ENCODE results near the gene CRISPLD2.

Gene CRISPLD2

GRCh38 chr16:84940670-84941551, 121.1 kb downstream of the CRISPLD2 start:
- Mint-ChIP-seq H3K27me3 (peaks cover 20% of the 10 kb centered on the region), H3K9me3 (no peaks in the 10 kb centered on the region), H3K36me3 (no peaks in the 10 kb centered on the region), H3K27ac (no peak overlapping the region), H3K4me3 (no peak overlapping the region), H3K4me1 (no peaks in the 10 kb centered on the region)
- no peak for DNase-seq
- CTCF ChIA-PET = interaction anchor here (2.3 kb wide), 1 partner anchor 11 kb away, joined by 7 read pairs; no protein-coding TSS in a partner anchor

- DNase-seq = no peak
- no peaks in the 10 kb centered on the region for H3K9me3 Mint-ChIP-seq
- H3K27ac Mint-ChIP-seq = no peak overlapping the region
- H3K36me3 Mint-ChIP-seq = no peaks in the 10 kb centered on the region
- CTCF ChIA-PET = interaction anchor here (2.3 kb wide), 1 partner anchor 10 kb away, joined by 7 read pairs; no protein-coding TSS in a partner anchor
- H3K27me3 Mint-ChIP-seq = peaks cover 15% of the 10 kb centered on the region
- no peaks in the 10 kb centered on the region for H3K4me1 Mint-ChIP-seq
- no peak overlapping the region for H3K4me3 Mint-ChIP-seq
Measured at GRCh38 chr16:84941921-84942320, 122.1 kb downstream of the CRISPLD2 start.

- DNase-seq = no peak
- CTCF ChIA-PET = interaction anchor here (2.3 kb wide), 1 partner anchor 10 kb away, joined by 7 read pairs; no protein-coding TSS in a partner anchor
- Mint-ChIP-seq H3K4me3 (no peak overlapping the region), H3K27ac (no peak overlapping the region), H3K36me3 (no peaks in the 10 kb centered on the region), H3K4me1 (no peaks in the 10 kb centered on the region), H3K9me3 (no peaks in the 10 kb centered on the region), H3K27me3 (peaks cover 18% of the 10 kb centered on the region)
Measured at GRCh38 chr16:84942786-84943185, 123.0 kb downstream of the CRISPLD2 start.

- Mint-ChIP-seq H3K36me3 (no peaks in the 10 kb centered on the region), H3K4me1 (no peaks in the 10 kb centered on the region), H3K9me3 (no peaks in the 10 kb centered on the region), H3K4me3 (no peak overlapping the region), H3K27me3 (peaks cover 18% of the 10 kb centered on the region), H3K27ac (no peak overlapping the region)
- DNase-seq = no peak
- CTCF ChIA-PET = no interaction called here
Measured at GRCh38 chr16:84943620-84944019, 123.8 kb downstream of the CRISPLD2 start.

GRCh38 chr16:84947022-84947421, 127.2 kb downstream of the CRISPLD2 start:
- no peak overlapping the region for H3K4me3 Mint-ChIP-seq
- DNase-seq = no peak
- CTCF ChIA-PET = no interaction called here
- H3K9me3 Mint-ChIP-seq = no peaks in the 10 kb centered on the region
- H3K27ac Mint-ChIP-seq = no peak overlapping the region
- no peaks in the 10 kb centered on the region for H3K4me1 Mint-ChIP-seq
- peaks cover 34% of the 10 kb centered on the region for H3K27me3 Mint-ChIP-seq
- H3K36me3 Mint-ChIP-seq = no peaks in the 10 kb centered on the region

- CTCF ChIA-PET = no interaction called here
- H3K27ac Mint-ChIP-seq = no peak overlapping the region
Measured at GRCh38 chr16:84947996-84948850, 128.4 kb downstream of the CRISPLD2 start.

GRCh38 chr16:84948851-84949610, 129.2 kb downstream of the CRISPLD2 start:
- DNase-seq = no peak
- no peak overlapping the region for H3K27ac Mint-ChIP-seq
- no peaks in the 10 kb centered on the region for H3K4me1 Mint-ChIP-seq
- no peak overlapping the region for H3K4me3 Mint-ChIP-seq
- CTCF ChIA-PET = interaction anchor here (1.0 to 7.1 kb wide), 2 partner anchors 27 to 193 kb away, joined by 3 to 173 read pairs; no protein-coding TSS in a partner anchor
- H3K27me3 Mint-ChIP-seq = peaks cover 35% of the 10 kb centered on the region
- H3K36me3 Mint-ChIP-seq = no peaks in the 10 kb centered on the region
- H3K9me3 Mint-ChIP-seq = no peaks in the 10 kb centered on the region

More at GRCh38 chr16:84947996-84948850, 128.4 kb downstream of the CRISPLD2 start:
- H3K4me3 Mint-ChIP-seq = no peak overlapping the region
- H3K36me3 Mint-ChIP-seq = no peaks in the 10 kb centered on the region
- H3K27me3 Mint-ChIP-seq = peaks cover 31% of the 10 kb centered on the region
- no peaks in the 10 kb centered on the region for H3K9me3 Mint-ChIP-seq
- no peak for DNase-seq
- no peaks in the 10 kb centered on the region for H3K4me1 Mint-ChIP-seq

- CTCF ChIA-PET = interaction anchor here (1.0 to 7.1 kb wide), 4 partner anchors 20 to 278 kb away, joined by 3 to 173 read pairs (median 16); no protein-coding TSS in a partner anchor
- H3K27ac Mint-ChIP-seq = no peak overlapping the region
Measured at GRCh38 chr16:84949772-84950436, 130.1 kb downstream of the CRISPLD2 start.

GRCh38 chr16:84950906-84951305, 131.1 kb downstream of the CRISPLD2 start:
- Mint-ChIP-seq H3K36me3 (no peaks in the 10 kb centered on the region), H3K27me3 (peaks cover 38% of the 10 kb centered on the region), H3K9me3 (no peaks in the 10 kb centered on the region), H3K4me3 (no peak overlapping the region), H3K4me1 (no peaks in the 10 kb centered on the region), H3K27ac (no peak overlapping the region)
- peak; percentile 49 for DNase-seq
- CTCF ChIA-PET = interaction anchor here (0.9 to 7.1 kb wide), 6 partner anchors 12 to 279 kb away, joined by 3 to 173 read pairs (median 4); no protein-coding TSS in a partner anchor

More at GRCh38 chr16:84949772-84950436, 130.1 kb downstream of the CRISPLD2 start:
- DNase-seq = no peak
- no peak overlapping the region for H3K4me3 Mint-ChIP-seq
- H3K4me1 Mint-ChIP-seq = no peaks in the 10 kb centered on the region
- H3K27me3 Mint-ChIP-seq = peaks cover 39% of the 10 kb centered on the region
- no peaks in the 10 kb centered on the region for H3K36me3 Mint-ChIP-seq
- no peaks in the 10 kb centered on the region for H3K9me3 Mint-ChIP-seq

GRCh38 chr16:84952335-84953189, 132.8 kb downstream of the CRISPLD2 start:
- DNase-seq = peak; percentile 79

GRCh38 chr16:84953190-84953746, 133.5 kb downstream of the CRISPLD2 start:
- Mint-ChIP-seq H3K27ac (no peak overlapping the region), H3K9me3 (no peaks in the 10 kb centered on the region), H3K27me3 (peaks cover 40% of the 10 kb centered on the region), H3K4me3 (no peak overlapping the region), H3K36me3 (no peaks in the 10 kb centered on the region), H3K4me1 (no peaks in the 10 kb centered on the region)
- DNase-seq = no peak
- CTCF ChIA-PET = interaction anchor here (0.8 to 7.1 kb wide), 16 partner anchors 11 to 280 kb away, joined by 3 to 173 read pairs (median 5); no protein-coding TSS in a partner anchor

More at GRCh38 chr16:84952335-84953189, 132.8 kb downstream of the CRISPLD2 start:
- no peaks in the 10 kb centered on the region for H3K36me3 Mint-ChIP-seq
- peaks cover 36% of the 10 kb centered on the region for H3K27me3 Mint-ChIP-seq
- H3K4me1 Mint-ChIP-seq = no peaks in the 10 kb centered on the region
- H3K4me3 Mint-ChIP-seq = no peak overlapping the region
- H3K27ac Mint-ChIP-seq = no peak overlapping the region
- no peaks in the 10 kb centered on the region for H3K9me3 Mint-ChIP-seq
- CTCF ChIA-PET = interaction anchor here (0.7 to 7.1 kb wide), 21 partner anchors 10 to 645 kb away, joined by 3 to 173 read pairs (median 4); no protein-coding TSS in a partner anchor

- CTCF ChIA-PET = interaction anchor here (1.0 to 7.1 kb wide), 6 partner anchors 15 to 290 kb away, joined by 3 to 173 read pairs (median 4); no protein-coding TSS in a partner anchor
- Mint-ChIP-seq H3K9me3 (no peaks in the 10 kb centered on the region), H3K36me3 (no peaks in the 10 kb centered on the region), H3K27me3 (peaks cover 51% of the 10 kb centered on the region), H3K4me1 (peaks cover 2% of the 10 kb centered on the region), H3K4me3 (no peak overlapping the region), H3K27ac (no peak overlapping the region)
- DNase-seq = no peak
Measured at GRCh38 chr16:84955427-84955826, 135.6 kb downstream of the CRISPLD2 start.

Data from activated naive CD4-positive, alpha-beta T cell treated with anti-CD3 and anti-CD28 coated beads, Interleukin-2, amount 10 ng/mL, durations not matched to agents 7 days and 5 days (primary cell).